IPS DF 19.7 (cell line): ENCODE measurements around the gene NCOA3.

ENCODE experiments used
- DNase-seq: peaks from one replicate; pipeline ENCODE4 v3.0.0-alpha.2; 2013; ENCODE audit warnings: low read depth, low spot score

Gene NCOA3

DNA sequence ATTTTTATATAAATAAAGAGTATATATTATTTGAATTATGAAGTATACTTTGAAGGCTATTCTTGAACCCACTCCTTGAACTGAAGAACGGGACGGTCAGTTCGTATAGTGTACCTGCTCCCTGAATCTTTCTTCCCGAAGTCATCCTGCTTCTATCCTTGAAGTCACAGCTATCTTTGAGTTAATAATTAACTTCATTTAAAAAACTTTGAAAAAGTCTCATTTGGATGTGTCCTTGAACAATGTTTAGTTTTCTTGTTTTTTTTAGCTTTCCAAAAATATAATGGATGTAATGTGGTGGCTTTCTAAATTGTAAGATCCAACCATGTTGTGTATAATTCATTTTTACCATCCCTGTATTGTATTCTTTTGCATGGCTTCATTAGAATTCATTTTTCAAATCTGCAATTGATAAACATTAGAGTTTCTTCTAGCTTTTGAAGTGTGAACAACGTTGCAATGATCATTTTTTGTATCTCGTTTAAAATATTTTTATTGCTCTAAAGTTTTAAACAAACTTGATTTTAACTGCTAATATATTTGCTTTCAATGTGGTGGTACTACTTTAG is 94.4 kb downstream of the NCOA3 start:
- no peak for DNase-seq

DNA sequence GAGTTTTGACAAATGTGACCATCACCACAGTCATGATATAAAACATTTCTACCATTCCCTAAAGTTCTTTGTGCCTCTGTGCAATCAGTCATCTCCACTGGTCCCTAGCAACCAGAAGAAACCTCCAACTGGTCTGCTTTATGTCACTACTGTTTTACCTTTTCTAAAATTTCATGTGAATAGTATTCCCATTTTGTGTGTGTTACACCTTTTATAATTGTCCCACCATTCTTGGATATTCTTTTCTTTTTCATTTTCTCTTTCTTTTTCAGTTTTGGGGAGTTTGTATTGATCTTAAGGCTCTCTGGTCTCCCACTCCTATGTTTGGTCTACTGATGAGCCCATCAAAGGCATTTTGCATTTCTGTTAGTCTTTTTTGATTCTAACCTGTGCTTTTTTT is 95.4 kb downstream of the NCOA3 start:
- DNase-seq, result no peak

DNA sequence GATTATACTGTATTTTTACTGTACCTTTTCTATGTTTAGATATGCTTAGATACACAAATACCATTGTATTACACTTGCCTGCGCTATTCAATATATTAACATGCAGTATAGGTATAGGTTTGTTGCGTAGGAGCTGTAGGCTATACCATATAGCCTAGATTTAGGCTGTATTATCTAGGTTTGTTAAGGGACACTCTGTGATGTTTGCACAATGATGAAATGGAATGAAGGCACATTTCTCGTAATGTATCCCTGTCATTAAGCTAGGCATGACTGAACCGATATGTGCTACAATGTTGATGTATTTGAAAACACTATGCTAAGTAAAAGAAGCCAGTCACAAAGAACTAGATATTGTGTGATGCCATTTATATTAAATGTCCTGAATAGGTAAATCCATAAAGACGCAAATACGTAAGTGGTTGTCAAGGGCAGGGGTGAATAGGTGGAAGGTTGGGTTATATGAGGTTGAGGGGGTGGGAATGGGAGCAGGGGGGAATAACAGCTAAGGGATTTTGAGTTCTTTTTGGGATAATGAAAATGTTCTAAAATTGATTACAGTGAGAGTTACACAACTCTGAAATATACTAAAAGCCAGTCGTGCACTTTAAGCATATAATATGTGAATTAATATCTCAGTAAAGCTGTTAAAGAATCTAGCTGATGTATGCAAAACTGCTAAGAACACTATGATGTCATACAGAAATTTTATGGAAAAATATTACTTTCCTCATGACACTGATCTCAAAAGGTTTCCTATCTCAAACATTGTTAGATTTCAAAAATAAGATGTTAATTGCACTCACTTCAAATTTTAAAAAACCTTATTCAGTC is 97.4 kb downstream of the NCOA3 start:
- no peak for DNase-seq

DNA sequence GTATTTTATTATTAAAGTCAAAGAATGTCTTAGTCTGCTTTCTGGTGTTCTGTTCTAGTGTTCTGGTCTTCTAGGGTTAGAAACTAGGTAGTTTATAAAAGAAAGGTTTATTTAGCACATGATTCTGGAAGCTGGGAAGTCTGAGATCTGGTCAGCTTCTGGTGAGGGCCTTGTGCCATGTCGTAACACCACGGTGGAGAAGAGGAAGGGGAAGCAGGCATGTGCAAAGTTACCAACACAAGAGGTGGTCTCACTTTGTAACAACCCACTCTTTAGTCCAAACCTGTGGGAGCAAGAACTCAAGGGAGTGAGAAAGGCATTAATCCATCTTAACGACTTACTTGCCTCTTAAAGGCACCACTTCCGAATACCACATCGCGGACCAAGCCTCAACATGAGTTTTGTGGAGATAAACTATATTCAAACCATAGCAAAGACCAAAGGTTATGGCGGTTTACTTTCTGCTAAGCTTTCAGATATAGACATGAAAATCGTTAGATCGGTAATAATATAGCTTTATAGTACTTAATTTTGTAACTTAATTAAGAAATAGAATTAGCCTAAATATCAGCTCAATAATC is 99.4 kb downstream of the NCOA3 start:
- DNase-seq, result no peak

DNA sequence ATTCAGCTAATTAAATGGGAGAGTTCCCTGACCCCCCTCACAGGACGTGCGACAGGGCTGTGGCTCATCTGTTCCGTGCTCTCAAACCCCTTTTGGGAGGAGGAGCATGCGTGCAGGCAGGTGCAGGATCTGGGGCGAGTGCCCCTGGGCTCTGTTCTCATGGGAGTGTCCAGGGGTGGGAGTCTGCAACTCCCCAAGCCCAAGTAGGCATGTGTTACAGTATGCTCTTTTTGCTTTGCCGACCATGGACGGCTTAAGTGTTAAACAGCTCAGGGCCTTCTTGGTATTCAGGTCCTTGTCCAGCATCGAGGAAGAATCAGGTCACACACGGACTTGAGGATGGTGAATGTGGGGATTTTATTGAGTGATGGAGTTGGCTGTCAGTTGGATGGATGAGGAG is 101.6 kb downstream of the NCOA3 start:
- DNase-seq, result no peak

DNA sequence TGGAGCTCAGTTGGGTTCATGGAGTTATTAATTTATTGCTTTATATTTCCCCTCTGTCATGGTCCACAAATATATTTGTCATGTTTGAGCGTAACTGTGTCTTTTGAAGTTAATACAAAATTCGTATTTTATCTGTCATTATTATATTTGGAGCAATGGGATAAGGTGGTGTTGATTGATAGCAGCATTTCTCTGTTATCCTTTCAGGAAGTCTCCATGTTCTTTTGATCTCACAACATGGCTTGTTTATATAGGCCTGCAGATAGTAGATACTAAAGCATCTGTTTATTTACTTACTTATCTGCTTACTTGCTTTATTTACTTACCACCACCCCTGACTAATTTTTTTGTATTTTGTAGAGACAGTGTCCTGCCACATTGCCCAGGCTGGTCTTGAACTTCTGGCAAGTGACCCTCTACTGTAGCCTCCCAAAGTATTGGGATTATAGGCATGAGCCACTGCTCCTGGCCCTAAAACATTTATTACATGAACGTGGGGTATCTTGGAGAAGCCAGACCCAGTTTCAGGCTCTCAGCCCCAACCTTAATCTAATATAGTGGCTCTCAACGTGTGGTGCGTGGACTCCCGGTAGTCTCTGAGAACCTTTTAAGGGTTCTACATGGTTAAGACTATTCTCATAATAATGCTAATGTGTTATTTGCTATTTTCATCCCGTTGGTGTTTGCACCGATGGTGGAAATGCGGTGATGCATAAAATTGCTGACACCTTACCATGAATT is 104.2 kb downstream of the NCOA3 start:
- no peak for DNase-seq

DNA sequence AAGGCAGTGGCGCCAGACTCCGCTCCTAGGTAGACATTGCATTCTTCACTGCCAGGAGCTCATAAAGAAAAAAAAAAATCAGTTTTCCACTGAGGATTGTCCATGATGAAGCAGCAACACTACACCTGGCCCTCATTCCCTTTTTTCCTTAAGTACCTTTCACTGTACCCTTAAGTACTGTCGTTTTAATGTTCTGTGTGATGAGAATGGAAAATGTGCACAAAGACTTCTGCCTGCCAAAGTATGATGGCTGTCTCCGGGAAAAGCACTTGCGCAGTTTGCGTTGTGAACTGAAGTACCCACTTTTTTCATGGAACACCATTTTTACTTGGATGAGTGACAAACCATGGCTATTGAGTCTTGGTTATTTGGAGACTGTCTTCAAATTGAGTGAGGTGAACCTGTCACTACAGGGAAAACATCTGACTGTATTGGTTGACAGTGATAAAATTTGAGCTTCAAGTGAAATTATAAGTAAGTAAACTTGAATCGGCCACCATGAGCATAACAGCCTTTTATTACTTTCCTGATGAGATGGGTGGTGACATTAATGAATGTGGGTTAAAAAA is 104.8 kb downstream of the NCOA3 start:
- DNase-seq, result no peak

DNA sequence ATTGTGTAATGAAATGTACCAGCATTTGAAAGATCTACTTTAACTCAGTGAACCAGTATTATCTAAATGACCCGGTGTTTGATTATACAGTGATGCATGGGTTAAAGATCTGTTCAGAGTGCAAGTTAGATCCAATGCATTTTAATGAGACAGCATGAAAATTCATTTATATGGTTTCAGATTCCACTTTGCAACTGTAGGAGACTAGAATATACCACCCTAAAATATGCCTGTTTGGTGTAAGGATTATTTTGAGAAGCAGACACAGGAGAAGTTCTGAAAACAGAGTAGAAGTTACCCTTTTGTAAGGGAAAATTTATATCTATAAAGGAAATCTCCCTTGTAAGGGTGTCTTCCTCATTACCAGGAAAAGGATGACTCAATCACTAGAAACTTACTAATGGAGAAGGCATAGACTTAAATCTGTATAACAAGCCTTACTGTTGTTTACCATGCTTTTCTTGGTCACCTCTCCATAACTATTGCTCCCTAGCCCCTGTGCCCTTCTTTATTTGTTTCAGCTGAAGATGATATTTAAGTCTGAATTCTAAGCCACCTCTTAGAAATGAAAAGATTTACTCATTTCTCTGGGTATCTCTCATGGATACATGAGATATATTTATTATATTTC is 105.4 kb downstream of the NCOA3 start:
- no peak for DNase-seq

DNA sequence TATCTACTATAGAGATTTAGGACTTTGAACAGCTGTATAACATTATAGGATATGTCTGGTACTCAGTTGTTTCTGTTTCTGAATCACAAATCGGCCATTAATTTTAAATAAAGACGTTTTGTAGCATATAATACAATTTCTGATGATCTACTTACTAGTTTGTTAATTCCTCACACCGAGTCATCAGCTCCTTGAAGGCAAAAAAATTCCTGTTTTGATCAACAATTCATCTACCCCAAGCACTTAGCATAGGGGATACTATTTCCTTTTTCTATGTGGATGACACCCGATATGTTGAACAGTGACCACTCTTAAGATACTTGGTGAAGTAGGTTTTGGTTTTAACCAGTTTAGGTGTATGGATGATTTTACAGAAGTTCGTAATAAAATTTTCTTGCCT is 107.3 kb downstream of the NCOA3 start:
- DNase-seq, result no peak

DNA sequence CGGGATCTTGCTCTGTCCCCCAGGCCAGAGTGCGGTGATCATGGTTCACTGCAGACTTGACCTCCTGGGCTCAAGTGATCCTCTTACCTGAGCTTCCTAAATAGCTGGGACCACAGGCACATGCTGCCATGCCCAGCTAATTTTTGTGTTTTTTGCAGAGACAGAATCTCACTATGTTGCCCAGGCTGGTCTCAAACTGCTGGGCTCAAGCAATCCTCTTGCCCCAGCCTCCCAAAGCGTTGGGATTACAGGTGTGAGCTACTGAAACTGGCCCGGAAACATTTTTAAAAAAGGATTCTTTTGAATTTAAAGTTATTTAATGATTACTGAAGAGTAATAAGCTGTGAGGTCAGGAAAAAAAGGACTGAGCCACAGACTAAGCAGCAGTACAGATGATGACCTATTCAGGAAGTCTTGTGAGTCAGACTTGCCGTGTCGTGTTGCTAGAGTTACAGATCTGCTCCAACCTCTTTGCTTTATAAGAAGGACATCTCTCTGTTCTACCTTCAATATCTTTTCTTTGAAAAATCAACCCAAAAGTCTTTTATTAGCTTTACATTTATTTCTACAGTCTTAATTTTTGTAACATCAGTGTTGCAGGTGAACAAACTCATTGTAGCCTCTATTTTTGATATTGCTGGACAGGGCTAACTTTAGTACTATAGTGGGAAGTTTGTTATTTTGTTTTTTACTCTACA is 108.7 kb downstream of the NCOA3 start:
- no peak for DNase-seq

DNA sequence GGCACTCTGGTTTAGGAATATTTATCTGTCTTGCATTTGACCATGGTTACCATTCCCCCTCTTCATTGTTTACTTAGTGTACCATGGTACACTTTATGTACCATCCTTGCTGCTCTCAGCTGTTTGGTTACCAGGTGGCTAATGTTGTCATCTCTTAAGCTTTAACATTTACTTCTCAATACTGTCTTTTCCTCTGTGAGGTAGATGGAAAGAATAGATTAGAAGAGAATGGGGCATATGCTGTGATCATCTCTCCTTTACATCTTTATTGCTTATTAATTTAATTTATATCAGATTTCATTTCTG is 109.2 kb downstream of the NCOA3 start:
- DNase-seq, result no peak

DNA sequence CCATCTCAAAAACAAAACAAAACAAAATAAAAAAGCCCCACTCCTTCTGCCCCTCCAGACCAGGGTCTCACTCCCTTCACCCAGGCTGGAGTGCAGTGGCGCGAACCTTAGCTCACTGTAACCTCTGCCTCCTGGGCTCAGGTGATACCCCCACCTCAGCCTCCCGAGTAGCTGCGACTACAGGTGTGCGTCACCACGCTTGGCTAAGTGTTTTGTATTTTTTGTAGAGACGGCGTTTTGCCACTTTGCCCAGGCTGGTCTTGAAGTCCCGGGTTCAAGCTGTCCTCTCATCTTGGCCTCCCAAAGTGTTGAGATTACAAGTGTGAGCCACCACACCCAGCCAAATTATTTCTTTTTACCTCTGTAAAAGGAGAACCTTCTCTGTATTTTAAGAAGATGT is 110.1 kb downstream of the NCOA3 start:
- no peak for DNase-seq

DNA sequence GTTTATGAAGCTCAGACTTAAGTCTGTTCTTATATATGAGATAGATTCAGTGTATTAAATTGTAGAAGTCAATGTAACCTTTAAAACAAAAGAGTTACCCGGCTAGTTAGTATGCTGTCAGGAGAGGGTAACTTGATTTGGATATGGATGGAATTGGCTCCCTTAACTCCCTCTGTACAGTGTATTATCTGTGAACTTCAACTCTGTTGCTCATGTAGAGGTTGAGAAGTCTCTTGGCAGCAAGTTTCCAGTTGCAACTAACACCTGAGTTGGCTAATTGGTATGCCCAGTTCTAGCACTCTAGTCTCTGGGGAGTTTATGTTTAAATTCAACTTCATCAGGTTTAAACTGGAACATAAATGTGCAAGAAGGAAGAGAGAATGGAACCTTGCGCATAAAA is 111.0 kb downstream of the NCOA3 start:
- DNase-seq, result no peak

DNA sequence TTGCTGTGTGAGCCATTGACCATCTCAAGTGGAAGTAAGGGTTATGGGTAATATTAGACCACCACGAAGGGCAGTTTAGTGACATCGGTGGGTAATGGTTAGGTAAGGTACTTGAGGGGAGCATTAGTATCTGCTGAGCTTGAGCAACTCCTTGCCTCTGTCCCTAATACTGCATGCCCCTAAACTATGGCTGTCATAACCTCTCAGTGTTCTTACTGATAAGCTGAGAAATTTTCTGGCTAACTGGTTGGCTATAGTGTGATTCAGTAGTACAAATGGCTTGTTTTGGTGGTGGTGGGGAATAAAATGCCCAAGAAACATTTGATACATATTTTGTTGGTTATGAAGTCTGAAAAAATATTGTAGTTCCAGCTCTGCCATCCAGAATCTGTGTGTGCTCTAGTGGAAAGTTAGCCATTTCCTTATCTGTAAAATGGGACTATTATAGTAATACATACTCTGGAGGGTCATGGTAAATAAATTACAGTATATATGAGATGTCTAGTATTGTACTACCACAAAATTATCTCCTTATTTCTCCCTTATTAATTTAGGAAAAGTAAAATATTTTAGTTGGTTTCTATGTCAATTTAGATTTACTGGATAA is 113.1 kb downstream of the NCOA3 start:
- no peak for DNase-seq

DNA sequence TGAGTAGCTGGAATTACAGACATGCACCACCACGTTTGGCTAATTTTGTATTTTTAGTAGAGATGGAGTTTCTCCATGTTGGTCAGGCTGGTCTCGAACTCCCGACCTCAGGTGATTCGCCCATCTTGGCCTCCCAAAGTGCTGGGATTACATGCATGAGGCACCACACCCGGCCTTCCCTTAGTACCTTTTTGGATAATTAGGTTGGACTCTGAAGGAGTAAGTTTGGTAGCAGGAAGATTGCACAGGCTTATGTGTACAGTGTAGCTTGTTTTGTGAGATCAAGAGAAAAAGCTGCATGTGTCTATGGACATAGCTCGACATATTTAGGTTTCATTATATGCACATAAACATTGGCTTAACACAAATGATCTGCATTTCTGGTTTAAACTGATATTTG is 116.8 kb downstream of the NCOA3 start:
- no peak for DNase-seq

DNA sequence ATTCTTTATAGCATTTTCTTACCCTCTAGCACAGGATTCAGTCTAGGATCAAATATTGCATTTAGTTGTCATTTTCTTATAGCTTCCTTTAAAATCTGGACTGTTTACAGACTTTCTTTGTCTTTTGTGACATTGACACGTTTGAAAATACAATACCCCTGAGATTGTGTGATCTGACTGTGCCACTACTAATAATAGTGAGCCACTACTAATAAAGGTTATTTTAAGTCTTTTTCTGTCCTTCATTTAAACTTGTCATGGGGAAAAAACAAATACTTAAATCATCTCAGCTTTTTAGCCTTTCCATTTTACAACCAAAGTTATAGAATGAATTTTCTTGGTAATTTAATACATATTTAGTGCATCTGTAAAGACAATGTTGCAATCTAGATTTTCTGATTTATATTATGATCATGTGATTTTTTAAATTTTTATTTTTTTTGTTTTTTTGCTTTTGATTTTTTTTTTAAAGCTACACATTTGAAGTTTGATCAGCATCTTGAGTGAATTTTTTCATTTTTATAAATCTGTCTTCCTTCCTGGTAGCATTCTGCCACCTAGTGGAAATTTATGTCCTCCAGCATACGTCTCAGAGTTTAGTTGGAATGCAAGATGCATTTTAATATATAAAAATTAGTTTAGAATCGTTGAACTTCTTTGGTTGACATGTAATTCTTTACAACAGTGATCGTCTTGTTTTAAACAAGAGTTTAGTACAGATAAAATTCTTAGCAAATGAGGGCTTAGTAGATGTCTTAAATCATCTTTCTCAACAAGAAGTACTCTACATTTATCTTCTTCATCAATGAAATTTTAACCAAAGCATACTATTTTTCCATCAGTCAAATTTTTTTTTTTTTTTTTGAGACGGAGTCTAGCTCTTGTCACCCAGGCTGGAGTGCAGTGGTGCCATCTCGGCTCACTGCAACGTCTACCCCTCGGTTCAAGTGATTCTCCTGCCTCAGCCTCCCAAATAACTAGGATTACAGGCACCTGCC is 119.4 kb downstream of the NCOA3 start:
- no peak for DNase-seq

DNA sequence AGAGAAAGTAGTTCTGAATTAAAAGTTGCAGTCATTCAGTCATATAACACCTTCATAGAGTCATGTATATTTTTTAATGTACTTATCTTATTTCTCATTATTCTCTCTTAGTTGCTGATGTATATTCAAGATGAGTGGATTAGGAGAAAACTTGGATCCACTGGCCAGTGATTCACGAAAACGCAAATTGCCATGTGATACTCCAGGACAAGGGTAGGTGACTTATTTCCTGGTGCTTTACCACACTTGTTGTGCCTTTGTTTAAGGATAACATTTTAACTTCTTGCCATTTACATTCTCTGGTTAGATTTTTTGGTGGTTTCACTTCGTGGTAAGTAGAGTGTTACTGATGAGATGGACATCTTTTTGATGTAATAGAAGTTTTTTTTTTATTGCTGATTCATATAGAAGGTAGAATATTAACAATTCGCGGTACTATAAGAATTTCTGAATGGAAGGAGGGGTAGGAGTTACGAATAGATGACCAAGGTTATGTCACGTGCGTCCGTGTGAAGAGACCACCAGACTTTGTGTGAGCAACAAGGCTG is 120.5 kb downstream of the NCOA3 start:
- DNase-seq, result no peak

DNA sequence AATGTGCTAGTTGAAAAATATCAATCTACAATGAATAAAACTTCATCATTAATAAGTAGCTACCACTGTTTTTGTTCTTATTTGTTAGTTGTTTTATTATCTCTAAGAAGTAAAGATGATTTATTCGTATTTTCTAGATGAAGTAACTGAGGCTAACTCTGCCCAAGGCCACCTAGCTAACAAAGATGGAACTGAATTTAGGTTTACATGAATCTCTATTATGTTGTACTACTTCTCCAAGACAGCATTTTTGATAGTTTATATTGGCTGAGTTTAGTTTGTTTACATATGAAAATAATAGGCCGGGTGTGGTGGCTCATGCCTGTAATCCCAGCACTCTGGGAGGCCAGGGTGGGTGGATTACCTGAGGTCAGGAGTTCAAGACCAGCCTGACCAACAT is 121.5 kb downstream of the NCOA3 start:
- DNase-seq, result no peak

DNA sequence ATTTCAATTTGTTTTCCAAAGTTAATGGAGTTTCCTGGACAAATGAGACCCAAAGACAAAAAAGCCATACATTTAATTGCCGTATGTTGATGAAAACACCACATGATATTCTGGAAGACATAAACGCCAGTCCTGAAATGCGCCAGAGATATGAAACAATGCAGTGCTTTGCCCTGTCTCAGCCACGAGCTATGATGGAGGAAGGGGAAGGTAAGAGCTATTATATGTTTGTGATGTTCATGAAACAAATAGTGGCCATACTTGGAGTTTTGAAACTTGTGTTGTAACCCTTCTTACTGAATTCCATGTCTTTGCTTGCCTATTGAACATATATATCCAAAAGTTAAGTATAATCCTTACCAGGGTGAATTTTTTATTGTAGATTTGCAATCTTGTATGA is 125.9 kb downstream of the NCOA3 start:
- DNase-seq, result no peak
